GM10266 (cell line): ENCODE measurements around the gene KLHDC8B.

Source experiments
- DNase-seq: peaks from one replicate; pipeline ENCODE4 v3.0.0; 2012; ENCODE audit errors: extremely low spot score
- TF ChIP-seq, protein P1 (sequence below): IDR thresholded peaks from 2 replicates; pipeline ENCODE4 v1.5.1; 2012; ENCODE audit warnings: mild to moderate bottlenecking, low read depth; ENCODE audit not compliant: control insufficient read depth, insufficient read depth; ENCODE audit errors: missing control alignments

Gene KLHDC8B

DNA sequence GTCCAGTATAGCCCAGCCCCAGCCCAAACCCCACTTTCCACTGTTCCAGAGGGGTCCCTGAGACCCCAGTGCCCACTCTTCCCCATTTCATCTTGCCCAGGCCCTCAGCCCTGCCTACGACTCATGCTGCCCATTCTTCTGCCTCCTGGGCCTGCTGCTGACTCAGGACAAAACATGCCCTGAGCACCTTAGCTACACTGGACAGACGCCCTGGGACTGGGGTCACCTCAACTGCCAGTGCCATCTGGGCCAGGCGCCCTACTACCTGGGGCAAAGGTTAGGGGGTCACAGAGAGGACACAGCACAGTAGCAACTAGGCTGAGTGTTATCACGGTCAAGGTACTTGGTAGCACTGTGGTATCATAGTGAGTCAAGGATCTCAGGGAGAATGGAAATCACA, 35.9 kb upstream of the KLHDC8B start:
- TF ChIP-seq, protein P1, sequence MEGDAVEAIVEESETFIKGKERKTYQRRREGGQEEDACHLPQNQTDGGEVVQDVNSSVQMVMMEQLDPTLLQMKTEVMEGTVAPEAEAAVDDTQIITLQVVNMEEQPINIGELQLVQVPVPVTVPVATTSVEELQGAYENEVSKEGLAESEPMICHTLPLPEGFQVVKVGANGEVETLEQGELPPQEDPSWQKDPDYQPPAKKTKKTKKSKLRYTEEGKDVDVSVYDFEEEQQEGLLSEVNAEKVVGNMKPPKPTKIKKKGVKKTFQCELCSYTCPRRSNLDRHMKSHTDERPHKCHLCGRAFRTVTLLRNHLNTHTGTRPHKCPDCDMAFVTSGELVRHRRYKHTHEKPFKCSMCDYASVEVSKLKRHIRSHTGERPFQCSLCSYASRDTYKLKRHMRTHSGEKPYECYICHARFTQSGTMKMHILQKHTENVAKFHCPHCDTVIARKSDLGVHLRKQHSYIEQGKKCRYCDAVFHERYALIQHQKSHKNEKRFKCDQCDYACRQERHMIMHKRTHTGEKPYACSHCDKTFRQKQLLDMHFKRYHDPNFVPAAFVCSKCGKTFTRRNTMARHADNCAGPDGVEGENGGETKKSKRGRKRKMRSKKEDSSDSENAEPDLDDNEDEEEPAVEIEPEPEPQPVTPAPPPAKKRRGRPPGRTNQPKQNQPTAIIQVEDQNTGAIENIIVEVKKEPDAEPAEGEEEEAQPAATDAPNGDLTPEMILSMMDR: no peak
- no peak for DNase-seq

DNA sequence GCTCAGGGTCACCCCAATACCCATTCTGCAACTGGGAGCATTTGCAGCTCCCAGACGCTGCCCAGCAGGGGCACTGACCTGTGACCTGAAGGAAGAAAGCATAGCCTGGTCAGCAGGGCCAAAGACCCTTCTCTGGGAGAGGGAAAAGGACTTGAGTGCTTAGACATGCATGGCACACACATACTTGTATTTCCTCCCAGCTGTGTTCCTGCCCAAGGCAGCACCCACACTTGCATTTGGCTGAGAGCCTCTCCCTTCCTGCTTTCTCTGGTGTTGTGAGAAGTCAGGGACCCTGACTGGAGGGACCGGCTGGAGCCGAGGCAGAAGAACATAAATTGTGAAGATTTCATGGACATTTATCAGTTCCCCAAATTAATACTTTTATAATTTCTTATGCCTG, 31.3 kb upstream of the KLHDC8B start:
- DNase-seq: no peak
- TF ChIP-seq, protein P1: no peak

GRCh38 chr3:49148159-49148558, 23.2 kb upstream of the KLHDC8B start:
- DNase-seq: no peak
- TF ChIP-seq, protein P1: no peak

DNA sequence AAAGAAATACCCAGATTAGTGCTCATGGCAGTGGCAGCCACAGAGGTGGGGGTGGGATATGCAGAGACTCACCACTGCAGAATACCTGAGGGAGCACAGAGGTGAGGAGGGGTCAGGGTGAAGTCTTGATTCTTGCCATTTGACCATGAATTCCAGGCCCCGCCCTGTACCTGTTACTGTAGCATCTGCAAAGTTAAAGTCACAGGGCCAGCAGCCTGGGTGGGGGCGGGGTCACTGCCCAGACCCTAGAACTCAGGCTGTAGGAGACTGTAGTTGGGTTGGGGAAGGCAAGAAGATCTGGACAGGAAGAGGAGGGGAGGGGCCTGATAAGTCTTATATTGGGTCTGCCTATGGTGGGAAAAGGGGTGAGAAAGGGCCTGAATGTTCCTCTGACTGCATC, 19.8 kb upstream of the KLHDC8B start:
- TF ChIP-seq, protein P1: no peak
- no peak for DNase-seq

DNA sequence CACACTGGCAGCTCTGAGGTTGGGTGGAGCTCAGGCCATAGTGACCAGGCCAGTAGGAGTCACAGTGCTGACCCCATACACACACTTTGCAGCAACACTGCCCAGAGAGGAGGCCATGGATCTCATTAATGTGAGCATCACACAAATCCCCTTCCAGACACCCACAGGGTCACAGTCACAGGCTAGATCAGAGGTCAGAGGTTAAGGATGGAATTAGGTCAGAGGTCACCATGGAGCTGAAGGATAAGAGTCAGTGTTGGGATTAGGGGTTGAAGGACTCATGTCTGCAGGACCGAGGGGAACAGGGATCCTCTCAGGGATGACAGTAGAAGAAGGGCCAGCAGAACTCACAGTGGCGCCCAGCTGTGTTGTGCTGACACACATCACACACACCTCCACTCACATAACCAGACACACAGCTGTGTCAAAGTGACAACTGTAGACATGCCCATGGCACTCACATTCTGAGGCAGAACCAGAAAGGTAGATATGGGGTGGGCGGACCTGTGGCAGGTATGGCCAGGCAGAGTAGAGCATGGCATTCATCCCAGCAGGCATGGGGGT, 18.0 kb upstream of the KLHDC8B start:
- no peak for DNase-seq
- TF ChIP-seq, protein P1: no peak

DNA sequence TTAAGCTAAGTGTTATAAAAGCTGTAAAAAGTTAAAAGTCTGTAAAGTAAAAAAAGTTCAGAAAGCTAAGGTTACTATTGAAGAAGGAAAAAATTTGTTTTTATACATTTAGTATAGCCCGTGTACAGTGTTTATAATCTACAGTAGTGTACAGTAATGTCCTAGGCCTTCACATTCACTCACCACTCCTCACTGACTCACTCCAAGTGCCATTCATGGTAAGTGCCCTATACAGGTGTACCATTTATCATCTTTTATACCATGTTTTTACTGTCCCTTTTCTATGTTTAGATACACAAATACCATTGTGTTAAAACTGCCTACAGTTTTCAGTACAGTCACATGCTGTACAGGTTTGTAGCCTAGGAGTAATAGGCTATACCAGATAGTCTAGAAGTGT, 14.1 kb upstream of the KLHDC8B start:
- TF ChIP-seq, protein P1: no peak
- DNase-seq: no peak

GRCh38 chr3:49158103-49158709, 13.2 kb upstream of the KLHDC8B start:
- TF ChIP-seq, protein P1: peak; percentile 62
- no peak for DNase-seq
